ENCODE data around the gene SWAP70.

The SWAP70 gene

DNA sequence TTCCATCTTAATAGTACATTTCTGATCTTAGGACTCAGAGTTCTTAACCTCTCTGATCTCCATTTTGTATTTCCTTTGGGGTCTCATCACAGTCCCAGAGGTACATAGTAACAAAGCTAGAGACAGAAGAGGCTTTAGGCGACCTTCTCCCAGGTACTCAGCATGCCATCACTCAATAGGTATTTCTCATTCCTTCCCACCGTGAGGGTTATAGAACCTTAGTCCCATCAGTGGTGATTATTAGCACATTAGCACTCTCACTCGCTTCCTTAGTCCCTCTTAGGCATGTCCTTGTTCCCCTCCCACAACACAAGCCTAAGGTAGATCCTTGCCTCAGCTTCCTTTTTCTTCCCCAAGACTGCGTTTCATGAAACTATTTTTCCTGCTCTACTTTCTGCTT, 14.7 kb downstream of the SWAP70 start:
- Histone ChIP-seq H3K36me3 (ENCODE audit: control insufficient read depth in 1 of 2, insufficient read depth in 2 of 2, low read length in 2 of 2) (peaks cover 0 to 4% of the 10 kb centered on the region in 2 experiments), H4K12ac (ENCODE audit: low read depth, low read length) (no peak overlapping the region)
- no CpG with 5 or more reads among the region's 4 CpGs for WGBS (ENCODE audit: extremely low coverage, insufficient coverage, insufficient read length)

GRCh38 chr11:9680028-9680427, 16.2 kb downstream of the SWAP70 start:
- Histone ChIP-seq H3K79me2 (ENCODE audit: control insufficient read depth, insufficient read depth, low read length, poor library complexity) (peaks cover 4% of the 10 kb centered on the region), H3K9me3 (ENCODE audit: insufficient read depth, low read depth, low read length) (no peaks in the 10 kb centered on the region), H3K27me3 (ENCODE audit: insufficient read depth, low read length) (no peaks in the 10 kb centered on the region), H3K23ac (ENCODE audit: low read length) (no peak overlapping the region), H3K36me3 (ENCODE audit: control insufficient read depth in 1 of 2, insufficient read depth in 2 of 2, low read length in 2 of 2) (peaks cover 0 to 4% of the 10 kb centered on the region in 2 experiments), H3K4me2 (ENCODE audit: low read length) (no peak overlapping the region), H4K8ac (ENCODE audit: low read depth, low read length) (no peak overlapping the region), H3K4me1 (ENCODE audit: control insufficient read depth in 1 of 2, insufficient read depth in 2 of 2, low read length in 2 of 2) (no peaks in the 10 kb centered on the region), H3K18ac (ENCODE audit: low read length) (no peak overlapping the region), H4K91ac (ENCODE audit: low read depth, low read length) (no peak overlapping the region), H2AK5ac (ENCODE audit: low read length) (no peak overlapping the region), H2BK120ac (ENCODE audit: insufficient read depth, low read length, poor library complexity) (no peak overlapping the region), H2BK5ac (ENCODE audit: low read depth, low read length, poor library complexity) (no peak overlapping the region), H2BK12ac (ENCODE audit: low read length) (no peak overlapping the region), H2AFZ (ENCODE audit: insufficient read depth, low read length, poor library complexity) (no peak overlapping the region), H3K4me3 (ENCODE audit: low read depth, low read length) (no peak overlapping the region), H3K9ac (ENCODE audit: low read length) (no peak overlapping the region), H3K4ac (ENCODE audit: low read depth, low read length) (peak overlapping the region; percentile 19), H3K14ac (ENCODE audit: low read length) (no peak overlapping the region), H3K79me1 (ENCODE audit: low read length) (no peaks in the 10 kb centered on the region), H4K12ac (ENCODE audit: low read depth, low read length) (no peak overlapping the region), H3K27ac (ENCODE audit: low read depth, low read length) (no peak overlapping the region)
- DNase-seq: no peak
- WGBS (ENCODE audit: extremely low coverage, insufficient coverage, insufficient read length): no CpG with 5 or more reads among the region's 4 CpGs

More for the DNA sequence above, 14.7 kb downstream of the SWAP70 start:
- Histone ChIP-seq H2BK12ac (ENCODE audit: low read length) (no peak overlapping the region), H3K9me3 (ENCODE audit: insufficient read depth, low read depth, low read length) (no peaks in the 10 kb centered on the region), H3K79me1 (ENCODE audit: low read length) (no peaks in the 10 kb centered on the region), H3K4me1 (ENCODE audit: control insufficient read depth in 1 of 2, insufficient read depth in 2 of 2, low read length in 2 of 2) (no peaks in the 10 kb centered on the region), H3K18ac (ENCODE audit: low read length) (no peak overlapping the region), H3K27ac (ENCODE audit: low read depth, low read length) (no peak overlapping the region), H2AFZ (ENCODE audit: insufficient read depth, low read length, poor library complexity) (no peak overlapping the region), H2AK5ac (ENCODE audit: low read length) (no peak overlapping the region), H2BK5ac (ENCODE audit: low read depth, low read length, poor library complexity) (no peak overlapping the region), H3K4ac (ENCODE audit: low read depth, low read length) (peak overlapping the region; percentile 1), H3K23ac (ENCODE audit: low read length) (no peak overlapping the region), H2BK120ac (ENCODE audit: insufficient read depth, low read length, poor library complexity) (no peak overlapping the region), H3K4me3 (ENCODE audit: low read depth, low read length) (no peak overlapping the region), H3K14ac (ENCODE audit: low read length) (no peak overlapping the region), H3K27me3 (ENCODE audit: insufficient read depth, low read length) (no peaks in the 10 kb centered on the region), H4K91ac (ENCODE audit: low read depth, low read length) (no peak overlapping the region), H3K4me2 (ENCODE audit: low read length) (no peak overlapping the region), H3K9ac (ENCODE audit: low read length) (no peak overlapping the region), H4K8ac (ENCODE audit: low read depth, low read length) (no peak overlapping the region), H3K79me2 (ENCODE audit: control insufficient read depth, insufficient read depth, low read length, poor library complexity) (peaks cover 4% of the 10 kb centered on the region)
- DNase-seq: no peak

DNA sequence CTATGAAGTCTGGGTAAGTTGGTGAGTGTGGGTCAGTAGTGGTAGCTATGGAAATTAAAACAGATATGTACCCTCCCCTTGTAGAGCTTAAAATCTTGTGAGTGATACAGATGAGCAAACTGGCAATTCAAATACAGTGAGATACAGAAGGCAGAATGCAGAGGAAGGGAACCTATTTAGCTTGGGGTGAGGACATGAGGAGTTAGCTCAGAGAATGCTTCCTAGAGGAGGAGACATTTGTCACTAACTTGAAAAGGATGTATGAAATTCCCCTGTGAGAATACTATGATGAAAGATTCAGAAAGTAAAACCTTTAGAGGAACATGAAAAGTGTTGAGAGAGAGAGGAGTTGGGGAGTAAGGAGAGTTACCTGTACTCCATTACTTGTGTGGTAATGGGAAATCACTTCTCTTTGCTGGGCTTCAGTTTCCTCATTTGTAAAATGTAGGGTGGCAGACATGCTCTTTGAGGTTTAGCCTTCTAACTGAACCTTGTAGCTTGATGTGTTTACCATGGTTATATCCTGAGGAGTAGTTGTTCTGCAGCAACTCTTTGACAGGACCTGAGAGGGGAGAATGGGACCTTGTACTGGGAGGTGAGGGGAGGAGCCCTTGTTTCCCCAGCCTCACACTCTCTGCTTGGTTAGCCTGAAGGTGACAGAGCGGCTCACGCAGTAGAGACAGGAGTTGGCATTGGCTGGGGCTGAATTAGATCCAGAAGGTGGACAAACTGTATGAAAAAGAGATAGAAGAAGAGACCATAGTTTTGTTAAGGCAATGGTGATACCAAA, 17.9 kb downstream of the SWAP70 start:
- Histone ChIP-seq H4K12ac (ENCODE audit: low read depth, low read length) (no peak overlapping the region), H3K9me3 (ENCODE audit: insufficient read depth, low read depth, low read length) (no peaks in the 10 kb centered on the region), H3K27ac (ENCODE audit: low read depth, low read length) (no peak overlapping the region), H3K79me1 (ENCODE audit: low read length) (no peaks in the 10 kb centered on the region), H3K14ac (ENCODE audit: low read length) (no peak overlapping the region), H3K4me2 (ENCODE audit: low read length) (no peak overlapping the region), H3K18ac (ENCODE audit: low read length) (no peak overlapping the region), H2BK5ac (ENCODE audit: low read depth, low read length, poor library complexity) (no peak overlapping the region), H3K4ac (ENCODE audit: low read depth, low read length) (peak overlapping the region; percentile 67), H2AFZ (ENCODE audit: insufficient read depth, low read length, poor library complexity) (no peak overlapping the region), H2BK120ac (ENCODE audit: insufficient read depth, low read length, poor library complexity) (no peak overlapping the region), H4K8ac (ENCODE audit: low read depth, low read length) (no peak overlapping the region), H3K23ac (ENCODE audit: low read length) (no peak overlapping the region), H2BK12ac (ENCODE audit: low read length) (no peak overlapping the region), H3K9ac (ENCODE audit: low read length) (no peak overlapping the region), H4K91ac (ENCODE audit: low read depth, low read length) (no peak overlapping the region), H2AK5ac (ENCODE audit: low read length) (no peak overlapping the region), H3K79me2 (ENCODE audit: control insufficient read depth, insufficient read depth, low read length, poor library complexity) (peaks cover 4% of the 10 kb centered on the region), H3K36me3 (ENCODE audit: control insufficient read depth in 1 of 2, insufficient read depth in 2 of 2, low read length in 2 of 2) (peaks cover 0 to 7% of the 10 kb centered on the region in 2 experiments), H3K4me3 (ENCODE audit: low read depth, low read length) (no peak overlapping the region), H3K4me1 (ENCODE audit: control insufficient read depth in 1 of 2, insufficient read depth in 2 of 2, low read length in 2 of 2) (no peaks in the 10 kb centered on the region), H3K27me3 (ENCODE audit: insufficient read depth, low read length) (no peaks in the 10 kb centered on the region)
- no CpG with 5 or more reads among the region's 2 CpGs for WGBS (ENCODE audit: extremely low coverage, insufficient coverage, insufficient read length)
- no peak for DNase-seq

DNA sequence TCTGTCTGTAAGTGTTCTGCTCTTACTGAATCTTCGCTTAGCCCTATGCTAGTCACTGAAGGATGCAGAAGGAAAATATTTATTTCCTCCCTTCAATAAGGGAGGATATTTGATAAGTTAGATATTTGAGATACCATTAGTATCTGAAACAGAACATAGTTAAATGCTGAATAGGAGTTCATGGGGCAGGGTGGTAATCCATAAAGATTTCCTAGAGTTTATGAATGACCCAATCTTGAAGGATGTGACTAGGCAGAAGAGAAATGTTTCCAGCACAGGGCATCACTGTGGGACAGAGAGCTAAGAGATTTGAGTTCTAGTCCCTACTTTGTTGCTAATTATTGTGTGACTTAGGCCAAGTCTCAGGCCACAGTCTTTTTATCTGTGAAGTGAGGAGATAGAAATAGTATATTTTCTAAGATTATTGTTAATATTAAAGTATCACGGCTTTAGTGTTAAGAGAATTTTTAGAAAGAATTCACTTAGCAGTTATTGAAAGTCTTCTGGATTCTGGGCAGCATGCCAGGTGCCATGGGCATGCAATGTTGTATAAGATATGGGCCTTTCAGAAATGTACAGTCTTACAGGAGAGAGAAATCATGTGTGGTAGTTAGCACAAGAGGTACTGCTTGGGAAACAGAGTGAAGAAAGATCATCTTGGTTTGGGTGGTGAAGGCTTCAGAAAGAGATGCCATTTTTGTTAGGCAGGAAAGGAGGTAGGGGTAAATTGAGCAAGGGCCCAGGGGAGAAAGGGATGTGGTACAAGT, 24.0 kb downstream of the SWAP70 start:
- H3K79me1 ChIP-seq (ENCODE audit: low read length): no peaks in the 10 kb centered on the region
- H3K9me3 ChIP-seq (ENCODE audit: insufficient read depth, low read depth, low read length): no peaks in the 10 kb centered on the region
- H3K4me2 ChIP-seq (ENCODE audit: low read length): no peak overlapping the region
- no peak overlapping the region for H2AK5ac ChIP-seq (ENCODE audit: low read length)
- H2AFZ ChIP-seq (ENCODE audit: insufficient read depth, low read length, poor library complexity): no peak overlapping the region
- H3K4me3 ChIP-seq (ENCODE audit: low read depth, low read length): no peak overlapping the region
- no peak overlapping the region for H3K27ac ChIP-seq (ENCODE audit: low read depth, low read length)
- H3K79me2 ChIP-seq (ENCODE audit: control insufficient read depth, insufficient read depth, low read length, poor library complexity): peaks cover 2% of the 10 kb centered on the region
- H4K8ac ChIP-seq (ENCODE audit: low read depth, low read length): no peak overlapping the region
- H3K4ac ChIP-seq (ENCODE audit: low read depth, low read length): no peak overlapping the region
- no peak overlapping the region for H3K9ac ChIP-seq (ENCODE audit: low read length)
- peaks cover 0 to 3% of the 10 kb centered on the region in 2 experiments for H3K36me3 ChIP-seq (ENCODE audit: control insufficient read depth in 1 of 2, insufficient read depth in 2 of 2, low read length in 2 of 2)
- H4K91ac ChIP-seq (ENCODE audit: low read depth, low read length): no peak overlapping the region
- no peak overlapping the region for H2BK5ac ChIP-seq (ENCODE audit: low read depth, low read length, poor library complexity)
- H3K27me3 ChIP-seq (ENCODE audit: insufficient read depth, low read length): no peaks in the 10 kb centered on the region
- no peak for DNase-seq
- no peak overlapping the region for H2BK120ac ChIP-seq (ENCODE audit: insufficient read depth, low read length, poor library complexity)
- no peak overlapping the region for H3K23ac ChIP-seq (ENCODE audit: low read length)
- no peak overlapping the region for H2BK12ac ChIP-seq (ENCODE audit: low read length)
- H4K12ac ChIP-seq (ENCODE audit: low read depth, low read length): no peak overlapping the region
- H3K14ac ChIP-seq (ENCODE audit: low read length): no peak overlapping the region
- no peak overlapping the region for H3K18ac ChIP-seq (ENCODE audit: low read length)
- no CpG with 5 or more reads among the region's 2 CpGs for WGBS (ENCODE audit: extremely low coverage, insufficient coverage, insufficient read length)
- H3K4me1 ChIP-seq (ENCODE audit: control insufficient read depth in 1 of 2, insufficient read depth in 2 of 2, low read length in 2 of 2): peaks cover 3 to 6% of the 10 kb centered on the region in 2 experiments
